GM18499 (cell line): ENCODE data around the gene IL1RAPL2.

ENCODE experiments used
- ATAC-seq: cut with Tn5 transposase; IDR thresholded peaks from one replicate; pipeline ENCODE4 v1.9.1; 2021; ENCODE audit warnings: moderate number of reproducible peaks; ENCODE audit not compliant: insufficient read depth, unreplicated experiment

IL1RAPL2 gene

GRCh38 chrX:105331244-105331643 is 765.2 kb downstream of the IL1RAPL2 start:
- no peak for ATAC-seq

GRCh38 chrX:105347373-105347772 is 781.4 kb downstream of the IL1RAPL2 start:
- no peak for ATAC-seq

GRCh38 chrX:105349476-105349875 is 783.5 kb downstream of the IL1RAPL2 start:
- no peak for ATAC-seq

- ATAC-seq = no peak
Observed at GRCh38 chrX:105375816-105376215, 809.8 kb downstream of the IL1RAPL2 start.

- ATAC-seq = no peak
Observed at GRCh38 chrX:105424729-105425128, 858.7 kb downstream of the IL1RAPL2 start.

- ATAC-seq = no peak
Observed at GRCh38 chrX:105451401-105451800, 885.4 kb downstream of the IL1RAPL2 start.

- no peak for ATAC-seq
Observed at GRCh38 chrX:105458846-105459245, 892.8 kb downstream of the IL1RAPL2 start.

- no peak for ATAC-seq
Observed at GRCh38 chrX:105460376-105460775, 894.4 kb downstream of the IL1RAPL2 start.

- ATAC-seq = no peak
Observed at GRCh38 chrX:105461016-105461415, 895.0 kb downstream of the IL1RAPL2 start.

GRCh38 chrX:105462186-105462585 is 896.2 kb downstream of the IL1RAPL2 start:
- no peak for ATAC-seq

- no peak for ATAC-seq
Observed at GRCh38 chrX:105463473-105463872, 897.5 kb downstream of the IL1RAPL2 start.

GRCh38 chrX:105464618-105465017 is 898.6 kb downstream of the IL1RAPL2 start:
- no peak for ATAC-seq

- no peak for ATAC-seq
Observed at GRCh38 chrX:105468741-105469140, 902.7 kb downstream of the IL1RAPL2 start.

- ATAC-seq = no peak
Observed at GRCh38 chrX:105471597-105471996, 905.6 kb downstream of the IL1RAPL2 start.

GRCh38 chrX:105475801-105476200 is 909.8 kb downstream of the IL1RAPL2 start:
- no peak for ATAC-seq

- ATAC-seq = no peak
Observed at GRCh38 chrX:105477351-105477750, 911.4 kb downstream of the IL1RAPL2 start.

GRCh38 chrX:105480646-105481310 is 914.8 kb downstream of the IL1RAPL2 start:
- ATAC-seq = no peak

- no peak for ATAC-seq
Observed at GRCh38 chrX:105483011-105483410, 917.0 kb downstream of the IL1RAPL2 start.

GRCh38 chrX:105488716-105489115 is 922.7 kb downstream of the IL1RAPL2 start:
- no peak for ATAC-seq

- no peak for ATAC-seq
Observed at GRCh38 chrX:105495376-105495775, 929.4 kb downstream of the IL1RAPL2 start.

GRCh38 chrX:105502336-105502735 is 936.3 kb downstream of the IL1RAPL2 start:
- ATAC-seq = no peak

- ATAC-seq = no peak
Observed at GRCh38 chrX:105515561-105515960, 949.6 kb downstream of the IL1RAPL2 start.

GRCh38 chrX:105526431-105526830 is 960.4 kb downstream of the IL1RAPL2 start:
- ATAC-seq = no peak
